GM21723 (cell line): Measurements from ENCODE around the gene STX16.

Source experiments
- ATAC-seq: cut with Tn5 transposase; IDR thresholded peaks from one replicate; pipeline ENCODE4 v1.9.1; 2021; ENCODE audit warnings: mild to moderate bottlenecking, moderate library complexity; ENCODE audit not compliant: unreplicated experiment

The STX16 gene, protein sequence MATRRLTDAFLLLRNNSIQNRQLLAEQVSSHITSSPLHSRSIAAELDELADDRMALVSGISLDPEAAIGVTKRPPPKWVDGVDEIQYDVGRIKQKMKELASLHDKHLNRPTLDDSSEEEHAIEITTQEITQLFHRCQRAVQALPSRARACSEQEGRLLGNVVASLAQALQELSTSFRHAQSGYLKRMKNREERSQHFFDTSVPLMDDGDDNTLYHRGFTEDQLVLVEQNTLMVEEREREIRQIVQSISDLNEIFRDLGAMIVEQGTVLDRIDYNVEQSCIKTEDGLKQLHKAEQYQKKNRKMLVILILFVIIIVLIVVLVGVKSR

GRCh38 chr20:58650776-58651558, at the start of gene STX16:
TSS of gene STX16 (plus strand) at chr20:58651283. CDS start at chr20:58652007, 724 bp downstream.
- peak; percentile 69 for ATAC-seq

DNA sequence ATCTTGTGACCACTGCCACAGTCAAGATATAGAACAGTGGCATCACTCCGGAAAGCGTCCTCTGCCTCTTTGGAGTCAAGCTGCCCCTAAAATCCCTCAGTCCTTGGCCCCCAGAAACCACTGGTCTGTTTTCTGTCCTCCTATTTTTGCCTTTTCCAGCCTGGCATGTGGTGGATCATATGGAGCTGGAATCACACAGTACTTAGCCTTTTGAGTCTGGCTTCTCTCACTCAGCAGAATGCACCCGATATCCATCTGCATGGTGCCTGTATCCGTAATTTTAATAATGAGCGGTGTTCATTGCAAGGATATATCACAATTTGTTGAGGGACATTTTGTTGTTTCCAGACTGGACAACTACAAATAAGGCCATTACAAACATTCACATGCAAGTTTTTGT, 49.0 kb upstream of the STX16 start:
- ATAC-seq: no peak

GRCh38 chr20:58603721-58604120, 47.4 kb upstream of the STX16 start:
- no peak for ATAC-seq

DNA sequence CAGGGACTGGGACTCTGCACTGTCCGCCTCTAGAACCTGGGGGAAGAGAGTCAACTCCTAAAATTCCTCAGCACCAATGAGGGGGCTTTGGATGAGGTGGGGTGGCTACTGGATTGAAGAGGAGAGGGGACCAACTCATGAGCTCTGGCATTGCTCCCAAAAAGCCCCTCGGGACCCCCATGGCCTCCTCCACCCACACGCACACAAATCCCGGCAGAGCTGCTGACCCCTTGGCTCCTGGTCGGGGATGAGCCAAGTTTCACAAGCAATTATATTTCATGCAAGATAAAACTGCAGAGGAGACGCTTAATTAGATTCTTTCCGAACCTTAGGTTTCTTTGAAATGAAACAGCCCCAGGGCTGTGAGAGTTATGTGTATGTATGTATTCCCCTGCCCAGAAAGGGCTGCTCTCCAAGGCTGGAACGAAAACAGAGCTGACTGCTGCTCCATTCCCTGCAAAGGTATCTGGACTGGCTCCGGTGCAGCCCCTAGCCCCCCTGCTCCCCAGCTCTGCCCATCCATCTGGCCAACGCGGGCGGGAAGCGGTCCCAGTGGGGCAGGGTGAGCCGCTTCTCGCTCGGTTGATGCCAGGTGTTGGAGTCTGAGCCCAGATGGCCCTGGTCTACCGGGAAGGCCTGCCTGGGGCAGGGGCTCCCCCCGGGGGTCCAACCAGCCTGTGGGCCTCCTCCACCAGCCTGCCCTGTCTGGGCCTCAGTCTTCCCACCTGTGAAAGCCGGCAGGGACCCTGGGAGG, 46.8 kb upstream of the STX16 start:
- ATAC-seq: no peak

DNA sequence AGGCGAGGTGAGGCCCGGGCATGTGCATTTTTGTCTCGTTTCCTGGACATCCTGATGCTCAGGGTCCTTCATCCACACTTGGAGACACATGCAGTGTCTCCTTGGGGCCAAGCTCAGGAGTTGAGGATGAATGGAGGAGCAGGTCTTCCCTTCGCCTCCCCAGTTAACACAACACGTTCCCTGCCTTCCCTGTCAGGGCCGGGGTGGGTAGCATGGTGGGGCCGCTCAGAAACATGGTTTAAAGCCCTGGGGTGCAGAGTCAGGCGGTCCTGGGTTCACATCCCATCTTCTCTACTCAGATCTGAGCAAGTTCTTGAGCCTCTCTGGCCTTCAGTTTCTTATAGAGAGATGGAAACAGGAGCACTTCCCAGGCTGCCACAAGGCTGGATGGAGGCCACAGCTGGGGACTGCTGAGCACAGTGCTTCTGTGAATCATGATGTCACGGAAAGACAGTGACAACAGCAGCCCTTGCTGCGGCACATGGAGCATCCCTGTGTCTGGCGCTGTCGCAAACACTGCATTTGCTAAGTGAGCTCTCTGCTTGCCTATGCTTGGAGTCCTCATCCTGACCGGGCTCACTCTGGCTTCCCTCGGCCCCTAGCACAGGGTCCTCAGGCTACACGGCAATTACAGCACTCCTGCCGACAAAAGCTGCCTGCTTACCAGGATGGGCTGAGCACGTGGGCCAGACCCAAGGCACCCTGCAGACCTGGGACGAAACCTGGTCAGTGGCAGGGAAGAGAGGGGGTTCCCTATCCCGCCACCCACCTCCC, 45.6 kb upstream of the STX16 start:
- ATAC-seq: no peak

GRCh38 chr20:58606184-58606583, 44.9 kb upstream of the STX16 start:
- no peak for ATAC-seq

DNA sequence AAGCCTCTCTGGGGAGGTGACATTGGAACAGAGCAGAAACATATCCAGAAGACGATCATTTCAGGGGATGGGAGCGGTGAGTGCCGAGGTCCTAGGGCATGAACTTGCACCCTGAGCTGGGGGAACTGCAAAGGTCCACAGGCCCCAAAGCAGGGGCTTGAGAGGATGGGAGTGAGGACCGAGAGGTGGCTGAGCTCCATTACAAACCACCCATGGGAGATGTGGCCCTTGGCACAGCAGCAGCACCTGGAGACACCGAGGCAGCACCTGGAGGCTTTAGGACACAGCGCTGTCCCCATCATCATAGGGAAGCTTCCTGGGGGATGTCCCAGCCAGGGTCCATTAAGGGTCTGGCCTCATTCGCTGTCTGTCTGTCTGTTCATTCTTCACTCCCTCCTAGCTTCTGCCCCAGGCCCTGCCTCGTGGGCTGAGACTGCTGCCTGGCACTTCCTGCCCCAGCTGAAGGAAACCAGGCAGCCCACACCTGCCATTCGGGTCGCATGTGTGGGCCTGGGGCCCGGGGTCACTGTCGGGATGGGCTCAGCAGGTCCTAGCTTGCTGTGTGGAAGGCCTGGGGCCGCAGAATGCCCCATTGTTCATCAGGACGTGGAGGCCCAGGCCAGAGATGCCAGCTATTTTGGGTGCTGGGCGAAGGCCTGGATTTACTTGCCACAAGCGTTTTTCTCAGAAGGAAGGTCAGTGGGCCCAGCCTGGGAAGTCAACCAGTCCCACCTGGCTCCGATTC, 42.8 kb upstream of the STX16 start:
- no peak for ATAC-seq

GRCh38 chr20:58609026-58609425, 42.1 kb upstream of the STX16 start:
- ATAC-seq: no peak

- ATAC-seq: no peak
Measured at GRCh38 chr20:58610071-58610800, 40.8 kb upstream of the STX16 start.

DNA sequence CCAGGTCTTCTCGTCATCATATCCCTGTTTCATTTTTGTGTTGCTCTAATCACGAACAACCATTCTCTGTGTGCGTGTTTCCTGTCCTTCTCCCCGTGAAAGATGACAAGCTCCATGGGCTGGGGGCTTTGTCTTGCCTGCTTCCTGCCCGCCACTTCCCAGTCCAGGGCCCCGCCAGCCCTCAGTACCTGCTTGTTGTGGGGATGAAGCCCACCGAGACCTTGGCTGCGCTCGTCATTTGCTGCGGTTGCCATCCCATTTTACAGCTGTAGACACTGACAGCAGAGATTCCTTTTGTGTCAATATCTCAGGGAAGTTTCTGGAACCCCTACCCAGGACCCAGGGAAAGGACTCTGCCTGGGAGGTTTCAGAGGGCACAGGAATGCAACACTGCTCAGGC, 40.3 kb upstream of the STX16 start:
- ATAC-seq: no peak

DNA sequence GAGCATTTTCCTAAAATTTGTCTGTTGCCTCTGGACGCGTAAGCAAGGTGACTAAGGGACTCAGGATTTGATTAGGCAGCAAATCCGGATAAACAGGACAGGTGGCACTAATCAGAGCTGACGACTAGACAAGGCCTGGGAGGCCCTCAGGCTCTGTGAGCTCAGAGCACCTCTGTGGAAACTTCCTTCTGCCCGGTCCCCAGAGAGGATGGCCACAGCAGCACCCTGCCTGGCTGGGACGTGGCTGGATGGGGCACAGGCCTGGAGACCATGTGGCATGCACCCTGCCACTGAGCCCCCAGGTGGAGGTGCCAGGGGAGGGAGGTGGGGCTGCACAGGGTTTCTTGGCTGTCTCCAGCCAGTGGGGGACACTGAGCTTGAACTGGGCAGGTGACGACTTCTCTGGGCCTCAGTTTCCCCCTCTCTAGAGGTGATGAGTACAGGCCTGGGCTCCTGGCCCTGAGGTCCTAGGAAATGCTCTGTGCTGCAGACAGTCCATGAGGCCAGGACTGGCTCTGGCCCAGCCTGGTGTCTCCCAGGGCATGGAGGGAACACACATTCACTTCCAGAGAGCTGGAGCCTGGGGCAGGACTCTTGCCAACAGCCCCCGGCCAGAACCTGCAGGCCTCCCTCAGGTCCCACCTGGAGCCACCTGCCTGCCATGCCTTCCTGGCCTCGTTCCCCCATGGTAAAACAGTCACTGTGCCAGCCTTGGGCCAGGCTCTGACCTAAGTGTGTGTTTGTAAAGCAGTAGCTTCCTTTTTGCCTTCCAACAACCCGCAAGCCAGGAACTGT, 39.6 kb upstream of the STX16 start:
- ATAC-seq: no peak

DNA sequence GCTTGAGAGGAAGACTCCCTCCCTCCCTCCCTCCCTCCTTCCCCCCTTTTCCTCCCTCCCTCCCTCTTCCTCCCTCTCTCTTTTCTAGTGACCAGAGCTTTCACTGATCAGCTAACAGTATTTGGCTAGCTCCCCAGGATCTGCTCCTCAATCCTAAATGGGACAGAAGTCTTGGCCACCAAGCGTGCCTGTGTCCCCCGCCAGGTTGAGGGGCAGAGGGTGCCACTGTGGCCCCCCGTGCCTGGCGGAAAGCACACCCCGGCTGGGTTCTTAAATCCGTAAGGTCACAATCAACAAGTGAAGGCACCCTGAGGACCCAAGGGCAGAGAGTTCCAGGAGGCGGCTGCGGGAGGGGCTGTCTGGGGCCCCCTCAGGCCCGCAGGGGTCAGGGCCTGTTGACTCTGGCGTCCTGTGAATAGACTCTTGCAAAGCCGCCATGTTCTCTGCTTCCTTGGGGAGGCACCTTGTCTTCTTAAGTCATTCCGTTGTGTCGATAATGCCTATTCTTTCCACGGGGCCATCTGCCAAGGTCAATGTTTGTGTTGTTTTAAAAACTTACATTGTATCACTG, 38.9 kb upstream of the STX16 start:
- no peak for ATAC-seq

- no peak for ATAC-seq
Measured at GRCh38 chr20:58613061-58613854, 37.8 kb upstream of the STX16 start.

- no peak for ATAC-seq
Measured at GRCh38 chr20:58614366-58614765, 36.7 kb upstream of the STX16 start.

DNA sequence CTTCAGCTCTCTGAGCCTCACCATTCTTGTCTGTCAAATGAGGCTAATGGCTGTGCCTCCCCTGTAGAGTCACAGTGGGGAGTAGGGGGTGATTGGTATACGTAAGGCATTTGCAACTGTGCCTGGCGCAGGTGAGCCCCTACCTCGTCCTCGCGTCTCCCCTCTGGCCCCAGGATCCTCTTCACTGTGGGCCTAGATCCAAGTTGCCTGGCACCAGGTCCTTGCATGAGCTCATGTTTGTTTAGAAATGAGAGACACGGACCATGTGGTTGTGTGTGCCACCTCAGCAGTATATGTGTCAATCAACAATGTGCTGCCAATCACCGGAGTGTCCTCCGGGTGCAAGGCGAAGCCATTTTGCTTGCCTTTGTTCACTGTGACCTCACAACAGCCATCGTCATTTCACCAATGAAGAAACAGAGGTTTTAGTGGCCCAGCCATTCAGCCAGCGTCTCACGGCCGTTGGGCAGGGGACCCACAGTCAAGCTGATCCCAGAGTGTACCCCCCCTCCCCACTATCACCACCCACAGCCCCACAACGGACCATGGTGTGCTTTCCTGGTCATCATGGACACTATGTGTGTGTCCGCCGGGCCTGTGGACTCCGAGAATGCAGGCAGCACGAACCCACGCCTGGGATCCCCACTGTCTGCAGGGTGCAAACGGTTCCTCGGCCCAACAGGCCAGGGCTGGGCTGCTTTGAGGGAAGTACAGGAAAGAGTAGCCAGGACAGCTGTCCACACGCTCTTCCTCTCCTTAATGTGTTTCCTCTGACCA, 35.9 kb upstream of the STX16 start:
- ATAC-seq: no peak

DNA sequence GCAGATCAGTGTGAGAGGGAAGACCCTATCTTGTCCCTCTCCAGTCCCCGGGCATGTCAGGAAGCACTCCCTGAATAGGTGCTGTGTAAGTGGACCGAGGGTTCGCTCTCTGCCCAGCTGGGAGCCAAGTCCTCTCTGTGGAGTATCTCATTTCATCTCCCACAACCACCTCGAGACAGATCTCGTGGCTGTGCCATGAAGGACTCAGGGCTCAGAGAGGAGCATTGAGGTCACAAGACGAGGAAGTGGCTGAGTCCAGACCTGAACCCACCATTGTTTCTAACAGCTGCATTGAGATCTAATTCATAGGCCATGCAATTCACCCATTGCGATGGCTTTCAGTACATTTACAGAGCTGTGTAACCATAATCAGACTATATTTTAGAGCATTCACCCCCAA, 34.7 kb upstream of the STX16 start:
- no peak for ATAC-seq

GRCh38 chr20:58617158-58617557, 33.9 kb upstream of the STX16 start:
- ATAC-seq: no peak
